Keratinocyte (primary cell): ENCODE results near the gene FOXA1. TPM values are rescaled to one million over a fixed set of nuclear protein-coding genes. Genes with fewer than 3 reads are reported as not detected.

Experiments used
- DNase-seq: peaks from one replicate; pipeline ENCODE4 v3.0.0-alpha.2; 2011; ENCODE audit warnings: low read depth, missing footprints, low spot score
- FAIRE-seq: peaks from 2 replicates; lab custom pipeline; 2011; peaks lifted over from hg19 to GRCh38; lab: Jason Lieb, UNC
- H2AFZ ChIP-seq: 2 replicates; pipeline ENCODE4 v1.6.0; 2012; ENCODE audit warnings: low read length, control low read depth, inconsistent platforms; ENCODE audit not compliant: control insufficient read depth
- H3K27ac ChIP-seq: 2 replicates; pipeline ENCODE4 v1.5.1; 2011; ENCODE audit warnings: low read length; ENCODE audit not compliant: control insufficient read depth, insufficient read depth
- H3K27me3 ChIP-seq: 3 replicates; pipeline ENCODE4 v1.6.0; 2011; ENCODE audit warnings: low read length; ENCODE audit not compliant: control insufficient read depth, insufficient read depth; ENCODE audit errors: extremely low read depth
- H3K36me3 ChIP-seq, 2 experiments: 2 replicates in 1 of 2; 3 replicates in 1 of 2; pipeline ENCODE4 v1.5.1; 2011; ENCODE audit warnings: low read length in 2 of 2, mild to moderate bottlenecking in 1 of 2; ENCODE audit not compliant: control insufficient read depth in 2 of 2, insufficient read depth in 2 of 2; ENCODE audit errors: extremely low read depth in 1 of 2
- H3K4me1 ChIP-seq: 3 replicates; pipeline ENCODE4 v1.5.1; 2011; ENCODE audit warnings: low read length; ENCODE audit not compliant: control insufficient read depth, insufficient read depth; ENCODE audit errors: extremely low read depth
- H3K4me2 ChIP-seq: 3 replicates; pipeline ENCODE4 v1.6.0; 2011; ENCODE audit warnings: low read depth, low read length; ENCODE audit not compliant: control insufficient read depth, insufficient read depth; ENCODE audit errors: extremely low read depth
- H3K4me3 ChIP-seq, 3 experiments: fragments of 200-600 bp in 1 of 3; sonication (generic) in 1 of 3; 2 replicates in 2 of 3; 3 replicates in 1 of 3; pipeline ENCODE4 v1.5.1; 2011 to 2016; ENCODE audit warnings: low read length in 3 of 3, mild to moderate bottlenecking in 3 of 3, control low read depth in 2 of 3, inconsistent platforms in 1 of 3, low read depth in 1 of 3, mixed read lengths in 1 of 3, mixed run types in 1 of 3, moderate library complexity in 1 of 3; ENCODE audit not compliant: control insufficient read depth in 2 of 3, insufficient read depth in 2 of 3; ENCODE audit errors: extremely low read depth in 1 of 3
- H3K79me2 ChIP-seq: 2 replicates; pipeline ENCODE4 v1.6.0; 2012; ENCODE audit warnings: low read length; ENCODE audit not compliant: control insufficient read depth, insufficient read depth
- H3K9ac ChIP-seq: 3 replicates; pipeline ENCODE4 v1.6.0; 2011; ENCODE audit warnings: low read length; ENCODE audit not compliant: control insufficient read depth, insufficient read depth; ENCODE audit errors: extremely low read depth
- H3K9me1 ChIP-seq: 3 replicates; pipeline ENCODE4 v1.6.0; 2011; ENCODE audit warnings: low read length; ENCODE audit not compliant: control insufficient read depth, insufficient read depth; ENCODE audit errors: extremely low read depth
- H3K9me3 ChIP-seq: 2 replicates; pipeline ENCODE4 v1.5.1; 2012; ENCODE audit warnings: low read depth, low read length; ENCODE audit not compliant: control insufficient read depth
- H4K20me1 ChIP-seq: 3 replicates; pipeline ENCODE4 v1.6.0; 2011; ENCODE audit warnings: low read length; ENCODE audit not compliant: control insufficient read depth, insufficient read depth; ENCODE audit errors: extremely low read depth
- CTCF ChIP-seq, 3 experiments: IDR thresholded peaks in 1 of 3; conservative IDR thresholded peaks in 1 of 3; optimal IDR thresholded peaks in 1 of 3; 2 replicates in 2 of 3; 3 replicates in 1 of 3; pipeline versions ENCODE3 to v1.5.1; 2011; ENCODE audit warnings: low read length in 3 of 3, mild to moderate bottlenecking in 3 of 3, moderate library complexity in 2 of 3, control low read depth in 1 of 3, inconsistent platforms in 1 of 3; ENCODE audit not compliant: insufficient read depth in 2 of 3; ENCODE audit errors: extremely low read depth in 1 of 3
- EZH2 ChIP-seq: IDR thresholded peaks from one replicate; pipeline ENCODE4 v1.6.1; 2012; ENCODE audit warnings: inconsistent platforms, mild to moderate bottlenecking, low read length, moderate library complexity
- dilution Hi-C: fragments of 300-500 bp; cut with MboI; formaldehyde crosslinking; loops from one replicate; pipeline ENCODE4 v1.7.0; 2020; ENCODE audit warnings: low sequenced_read_pairs; ENCODE audit not compliant: extremely low pct_ligation_motif_present
- polyA plus RNA-seq, 5 experiments: library from polyadenylated mRNA; depleted of rRNA in 3 of 5; stranded (reverse) in 3 of 5; stranded (forward) in 1 of 5; unstranded in 1 of 5; fragments of >200 nt; gene quantifications; 1 replicate in 1 of 5; 2 replicates in 3 of 5; 3 replicates in 1 of 5; pipeline versions ENCODE4 v1.2.1 to v1.2.3, GENCODE V29; 2011 to 2012; ENCODE audit warnings: missing spikeins in 2 of 5, low read depth in 1 of 5, low replicate concordance in 1 of 5

Gene FOXA1
- polyA plus RNA-seq, 1 donor (not counting 4 experiments of a cell fraction or from before 2014, with no cell fraction given) = 0.85 TPM

- H3K79me2 ChIP-seq = no peaks in the 10 kb centered on the region
- H3K9me3 ChIP-seq = no peaks in the 10 kb centered on the region
- no peaks in the 10 kb centered on the region for H3K9me1 ChIP-seq
- no peak overlapping the region for H3K9ac ChIP-seq
- FAIRE-seq (no peak), DNase-seq (no peak)
- H3K27ac ChIP-seq = no peak overlapping the region
- dilution Hi-C loops = no loop called here
- H3K27me3 ChIP-seq = no peaks in the 10 kb centered on the region
- H3K4me3 ChIP-seq = no peak overlapping the region
- TF ChIP-seq EZH2 (no peak), CTCF (optimal IDR thresholded peaks at IDR 0.05 in 1 of 3, IDR thresholded peaks at IDR 0.05 in 1 of 3, conservative IDR thresholded peaks at IDR 0.05 in 1 of 3; ENCODE audit: extremely low read depth in 1 of 3, insufficient read depth in 2 of 3, low read length in 3 of 3) (no peak)
- no peaks in the 10 kb centered on the region for H3K4me1 ChIP-seq
- no peak overlapping the region for H3K4me2 ChIP-seq
- H3K36me3 ChIP-seq = no peaks in the 10 kb centered on the region
- no peaks in the 10 kb centered on the region for H4K20me1 ChIP-seq
- H2AFZ ChIP-seq = no peak overlapping the region
Measured at GRCh38 chr14:37569729-37570128, 25.3 kb downstream of the FOXA1 start.

- dilution Hi-C loops = no loop called here
- FAIRE-seq (no peak), DNase-seq (no peak)
- no peak overlapping the region for H2AFZ ChIP-seq
- H3K4me1 ChIP-seq = no peaks in the 10 kb centered on the region
- no peak overlapping the region for H3K9ac ChIP-seq
- H3K27ac ChIP-seq = no peak overlapping the region
- no peak overlapping the region for H3K4me3 ChIP-seq
- no peaks in the 10 kb centered on the region for H3K36me3 ChIP-seq
- no peak overlapping the region for H3K4me2 ChIP-seq
- H3K79me2 ChIP-seq = no peaks in the 10 kb centered on the region
- no peak for TF ChIP-seq EZH2
- no peak for TF ChIP-seq CTCF (optimal IDR thresholded peaks at IDR 0.05 in 1 of 3, IDR thresholded peaks at IDR 0.05 in 1 of 3, conservative IDR thresholded peaks at IDR 0.05 in 1 of 3; ENCODE audit: extremely low read depth in 1 of 3, insufficient read depth in 2 of 3, low read length in 3 of 3)
- H3K9me3 ChIP-seq = no peaks in the 10 kb centered on the region
- no peaks in the 10 kb centered on the region for H4K20me1 ChIP-seq
- no peaks in the 10 kb centered on the region for H3K27me3 ChIP-seq
- no peaks in the 10 kb centered on the region for H3K9me1 ChIP-seq
Measured at GRCh38 chr14:37566811-37567371, 28.2 kb downstream of the FOXA1 start.
